Activated CD8-positive, alpha-beta memory T cell treated with anti-CD3 and anti-CD28 coated beads for 4 hours (primary cell): ENCODE measurements around the gene SYT7.
A peak's percentile ranks its signal among the peaks of the same experiment; 100 is the strongest.
"Not testable (repeated sequence)": the region's sequence is repeated elsewhere in the genome, so short reads cannot be mapped to it uniquely, and the experiment has no call there.

Experiments used
- DNase-seq, 2 donors: peaks; one replicate each; pipeline ENCODE4 v3.0.0-alpha.2; 2020; ENCODE audit warnings: low read depth in 2 of 2

The SYT7 gene

GRCh38 chr11:61581030-61581928 is at the start of gene SYT7:
TSS of gene SYT7 (minus strand) at chr11:61581076. CDS start at chr11:61580820, 256 bp downstream.
- peak; percentile 85 to 92 for DNase-seq

- DNase-seq: no peak
Measured at GRCh38 chr11:61630089-61630488, 49.2 kb upstream of the SYT7 start.

GRCh38 chr11:61629082-61629833 is 48.4 kb upstream of the SYT7 start:
- no peak for DNase-seq

- no peak for DNase-seq
Measured at GRCh38 chr11:61628662-61628970, 47.7 kb upstream of the SYT7 start.

- DNase-seq: no peak
Measured at GRCh38 chr11:61627850-61628661, 47.2 kb upstream of the SYT7 start.

GRCh38 chr11:61626580-61627380 is 45.9 kb upstream of the SYT7 start:
- DNase-seq: no peak

- DNase-seq: no peak
Measured at GRCh38 chr11:61625525-61625924, 44.6 kb upstream of the SYT7 start.

- no peak for DNase-seq
Measured at GRCh38 chr11:61621917-61622585, 41.2 kb upstream of the SYT7 start.

GRCh38 chr11:61619471-61620226 is 38.8 kb upstream of the SYT7 start:
- no peak for DNase-seq

- DNase-seq: no peak
Measured at GRCh38 chr11:61618978-61619377, 38.1 kb upstream of the SYT7 start.

GRCh38 chr11:61617515-61617914 is 36.6 kb upstream of the SYT7 start:
- no peak for DNase-seq

GRCh38 chr11:61616434-61616833 is 35.6 kb upstream of the SYT7 start:
- DNase-seq: no peak

GRCh38 chr11:61614782-61615181 is 33.9 kb upstream of the SYT7 start:
- not testable (repeated sequence) for DNase-seq

- no peak for DNase-seq
Measured at GRCh38 chr11:61613870-61614269, 33.0 kb upstream of the SYT7 start.

GRCh38 chr11:61613051-61613450 is 32.2 kb upstream of the SYT7 start:
- no peak for DNase-seq

GRCh38 chr11:61611309-61611708 is 30.4 kb upstream of the SYT7 start:
- DNase-seq: no peak

GRCh38 chr11:61610905-61611304 is 30.0 kb upstream of the SYT7 start:
- no peak for DNase-seq

- DNase-seq: no peak
Measured at GRCh38 chr11:61609980-61610366, 29.1 kb upstream of the SYT7 start.

GRCh38 chr11:61609000-61609979 is 28.4 kb upstream of the SYT7 start:
- no peak for DNase-seq
